Adrenal gland (tissue), 12 donors: ENCODE data around the gene FBXO2. TPM values are rescaled to one million over a fixed set of nuclear protein-coding genes. Genes with fewer than 3 reads are reported as not detected.

Source experiments
- DNase-seq, 7 donors: peaks; one replicate each; pipeline ENCODE4 v3.0.0-alpha.2; 2019 to 2020
- H3K27ac ChIP-seq, 5 donors: fragments of 200-600 bp; sonication (generic) in 4 of 5; 1 replicate in 3 of 5; 2 replicates in 2 of 5; pipeline versions ENCODE4 v1.5.1 to v1.8.0; 2016 to 2020; ENCODE audit warnings: mild to moderate bottlenecking in 1 of 5
- H3K27me3 ChIP-seq: fragments of 200-600 bp; 2 replicates; pipeline ENCODE4 v1.8.0; 2021
- H3K36me3 ChIP-seq, 2 donors: fragments of 200-600 bp; replicated peaks in 1 of 2; 1 replicate in 1 of 2; 2 replicates in 1 of 2; pipeline versions ENCODE4 v1.5.1 to v1.8.0; 2018 to 2022
- H3K4me1 ChIP-seq, 2 donors: fragments of 200-600 bp; replicated peaks in 1 of 2; 1 replicate in 1 of 2; 2 replicates in 1 of 2; pipeline versions ENCODE4 v1.5.1 to v1.8.0; 2018 to 2021
- H3K4me3 ChIP-seq, 4 donors: fragments of 200-600 bp; sonication (generic) in 3 of 4; one replicate each; pipeline ENCODE4 v1.5.1; 2016 to 2018
- H3K9me3 ChIP-seq, 3 donors: fragments of 200-600 bp; sonication (generic) in 1 of 3; replicated peaks in 1 of 3; 1 replicate in 2 of 3; 2 replicates in 1 of 3; pipeline versions ENCODE4 v1.5.1 to v1.8.0; 2016 to 2021
- POLR2A ChIP-seq, 2 donors: fragments of 450-650 bp; IDR thresholded peaks; one replicate each; pipeline ENCODE4 v1.6.1; 2017; ENCODE audit warnings: antibody characterized with exemption in 2 of 2, mild to moderate bottlenecking in 2 of 2, moderate library complexity in 1 of 2
- WGBS, 4 donors: extraction: QIAGEN DNeasy Blood & Tissue Kit in 2 of 4; methylation state at CpG; one replicate each; pipeline versions ENCODE4 v1.1.5 to v1.1.7; 2013 to 2017; 5-methylcytosine and 5-hydroxymethylcytosine counted together
- intact Hi-C, 2 donors: fragments of 100-400 bp; cut with DNase I; formaldehyde crosslinking; loops; one replicate each; pipeline versions ENCODE4 v1.14.1 to v1.15.0; 2022 to 2023
- polyA plus RNA-seq, 3 donors: library from polyadenylated mRNA; stranded (reverse); fragments of 200-250 nt in 2 of 3; fragments of 350-450 nt in 1 of 3; fragmentation: Illumina TruSeq in 1 of 3; extraction: RNeasy Lipid Tissue Mini Kit (QIAGEN cat#74804) in 1 of 3; gene quantifications; one replicate each; pipeline ENCODE4 v1.2.3, GENCODE V29; 2013 to 2014
- total RNA-seq, 9 donors: library from RNA; depleted of rRNA in 4 of 9; stranded (reverse); fragments of >200 nt in 4 of 9; fragments of 120-200 nt in 1 of 9; fragmentation: NEBNext Ultra II Directional in 1 of 9; extraction: Animal tissue kit (Norgen Biotek cat#: 25700) in 1 of 9; gene quantifications; one replicate each; pipeline versions ENCODE4 v1.1.0 to v1.2.4, GENCODE V29; 2013 to 2023
- TF ChIP-seq, protein P1 (sequence below), 6 experiments: fragments of 450-650 bp in 4 of 6; fragments of 200-600 bp in 2 of 6; sonication (generic) in 1 of 6; IDR thresholded peaks; 1 replicate in 5 of 6; 2 replicates in 1 of 6; pipeline versions ENCODE4 v1.5.1 to v1.8.0; 2016 to 2021; ENCODE audit warnings: antibody characterized with exemption in 6 of 6, mild to moderate bottlenecking in 2 of 6, moderate library complexity in 1 of 6
- donor health status: healthy with polysubstance abuse.
- donor health status: Bipolar disorder and iron deficiency.
- donor health status: DM: yes; HTN: yes; CAD: no.
- donor health status: DM: no; HTN: no; CAD: no.
- donor health status: DM: no; HTN: no; CAD: no.
- donor health status: DM: yes; HTN: yes; CAD: no.

The FBXO2 gene
- total and polyA plus RNA-seq, 12 donors: 2.5 to 86.6 (median 30.2) TPM

- Histone ChIP-seq H3K36me3 (no peaks in the 10 kb centered on the region), H3K9me3 (no peaks in the 10 kb centered on the region), H3K27ac (no peak overlapping the region), H3K4me3 (no peak overlapping the region), H3K27me3 (no peaks in the 10 kb centered on the region), H3K4me1 (no peaks in the 10 kb centered on the region)
- DNase-seq: no peak
- WGBS, 4 donors: 67 to 74% (median 69%) methylated on average over 3 of the region's 3 CpGs
- TF ChIP-seq, protein P1, sequence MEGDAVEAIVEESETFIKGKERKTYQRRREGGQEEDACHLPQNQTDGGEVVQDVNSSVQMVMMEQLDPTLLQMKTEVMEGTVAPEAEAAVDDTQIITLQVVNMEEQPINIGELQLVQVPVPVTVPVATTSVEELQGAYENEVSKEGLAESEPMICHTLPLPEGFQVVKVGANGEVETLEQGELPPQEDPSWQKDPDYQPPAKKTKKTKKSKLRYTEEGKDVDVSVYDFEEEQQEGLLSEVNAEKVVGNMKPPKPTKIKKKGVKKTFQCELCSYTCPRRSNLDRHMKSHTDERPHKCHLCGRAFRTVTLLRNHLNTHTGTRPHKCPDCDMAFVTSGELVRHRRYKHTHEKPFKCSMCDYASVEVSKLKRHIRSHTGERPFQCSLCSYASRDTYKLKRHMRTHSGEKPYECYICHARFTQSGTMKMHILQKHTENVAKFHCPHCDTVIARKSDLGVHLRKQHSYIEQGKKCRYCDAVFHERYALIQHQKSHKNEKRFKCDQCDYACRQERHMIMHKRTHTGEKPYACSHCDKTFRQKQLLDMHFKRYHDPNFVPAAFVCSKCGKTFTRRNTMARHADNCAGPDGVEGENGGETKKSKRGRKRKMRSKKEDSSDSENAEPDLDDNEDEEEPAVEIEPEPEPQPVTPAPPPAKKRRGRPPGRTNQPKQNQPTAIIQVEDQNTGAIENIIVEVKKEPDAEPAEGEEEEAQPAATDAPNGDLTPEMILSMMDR (IDR thresholded peaks at IDR 0.05): no peak
- no peak for TF ChIP-seq POLR2A (IDR thresholded peaks at IDR 0.05)
- intact Hi-C loops: no loop called here
These were observed 27.7 kb downstream of the FBXO2 start for GRCh38 chr1:11626551-11626950.

- no peak for DNase-seq
- TF ChIP-seq, protein P1 (IDR thresholded peaks at IDR 0.05): no peak
- no peak for TF ChIP-seq POLR2A (IDR thresholded peaks at IDR 0.05)
- H3K27me3 ChIP-seq: no peaks in the 10 kb centered on the region
- 71 to 74% (median 72%) methylated on average over 8 of the region's 8 CpGs for WGBS, 4 donors
- no peaks in the 10 kb centered on the region for H3K9me3 ChIP-seq
- no peak overlapping the region for H3K27ac ChIP-seq
- intact Hi-C loops: no loop called here
- H3K4me3 ChIP-seq: no peak overlapping the region
- H3K36me3 ChIP-seq: no peaks in the 10 kb centered on the region
- no peaks in the 10 kb centered on the region for H3K4me1 ChIP-seq
These were observed 30.5 kb downstream of the FBXO2 start for GRCh38 chr1:11623702-11624101.

- TF ChIP-seq POLR2A (IDR thresholded peaks at IDR 0.05): no peak
- TF ChIP-seq, protein P1 (IDR thresholded peaks at IDR 0.05): no peak
- WGBS, 4 donors: 45 to 51% (median 48%) methylated on average over 3 of the region's 3 CpGs
- Histone ChIP-seq H3K4me1 (no peaks in the 10 kb centered on the region), H3K36me3 (no peaks in the 10 kb centered on the region), H3K27me3 (no peaks in the 10 kb centered on the region), H3K9me3 (no peaks in the 10 kb centered on the region), H3K27ac (no peak overlapping the region), H3K4me3 (no peak overlapping the region)
- intact Hi-C loops: no loop called here
- no peak for DNase-seq
These were observed 31.8 kb downstream of the FBXO2 start for GRCh38 chr1:11622398-11622797.

DNA sequence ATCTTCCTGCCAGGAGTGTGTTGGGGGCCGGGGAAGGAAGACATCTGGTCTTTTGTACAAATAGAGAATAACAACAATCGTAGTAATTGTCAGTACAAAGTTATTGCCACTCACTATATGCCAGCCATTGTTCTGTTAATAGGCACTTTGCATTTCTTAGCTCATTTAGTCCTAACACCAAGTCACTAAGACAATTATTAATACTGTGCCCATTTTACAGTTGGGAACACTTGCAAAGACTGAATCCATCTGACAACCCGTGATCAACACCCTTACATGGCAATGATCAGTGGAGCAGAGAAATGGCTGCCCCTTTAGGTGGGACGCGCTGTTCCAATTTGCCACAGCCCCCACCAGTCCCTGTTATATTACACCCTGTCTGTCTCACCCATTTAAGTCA lies 33.3 kb downstream of the FBXO2 start:
- H3K4me3 ChIP-seq: no peak overlapping the region
- TF ChIP-seq, protein P1 (IDR thresholded peaks at IDR 0.05): no peak
- no peak for TF ChIP-seq POLR2A (IDR thresholded peaks at IDR 0.05)
- no peak for DNase-seq
- H3K9me3 ChIP-seq: no peaks in the 10 kb centered on the region
- no peaks in the 10 kb centered on the region for H3K36me3 ChIP-seq
- no peak overlapping the region for H3K27ac ChIP-seq
- intact Hi-C loops: no loop called here
- WGBS, 4 donors: 74 to 83% (median 78%) methylated on average over 5 of the region's 5 CpGs
- H3K27me3 ChIP-seq: no peaks in the 10 kb centered on the region
- H3K4me1 ChIP-seq: no peaks in the 10 kb centered on the region
